ENCODE results near the gene PSMD13.

PSMD13 gene

GRCh38 chr11:210803-211180 is 26.0 kb upstream of the PSMD13 start:
- TF ChIP-seq, protein P1, sequence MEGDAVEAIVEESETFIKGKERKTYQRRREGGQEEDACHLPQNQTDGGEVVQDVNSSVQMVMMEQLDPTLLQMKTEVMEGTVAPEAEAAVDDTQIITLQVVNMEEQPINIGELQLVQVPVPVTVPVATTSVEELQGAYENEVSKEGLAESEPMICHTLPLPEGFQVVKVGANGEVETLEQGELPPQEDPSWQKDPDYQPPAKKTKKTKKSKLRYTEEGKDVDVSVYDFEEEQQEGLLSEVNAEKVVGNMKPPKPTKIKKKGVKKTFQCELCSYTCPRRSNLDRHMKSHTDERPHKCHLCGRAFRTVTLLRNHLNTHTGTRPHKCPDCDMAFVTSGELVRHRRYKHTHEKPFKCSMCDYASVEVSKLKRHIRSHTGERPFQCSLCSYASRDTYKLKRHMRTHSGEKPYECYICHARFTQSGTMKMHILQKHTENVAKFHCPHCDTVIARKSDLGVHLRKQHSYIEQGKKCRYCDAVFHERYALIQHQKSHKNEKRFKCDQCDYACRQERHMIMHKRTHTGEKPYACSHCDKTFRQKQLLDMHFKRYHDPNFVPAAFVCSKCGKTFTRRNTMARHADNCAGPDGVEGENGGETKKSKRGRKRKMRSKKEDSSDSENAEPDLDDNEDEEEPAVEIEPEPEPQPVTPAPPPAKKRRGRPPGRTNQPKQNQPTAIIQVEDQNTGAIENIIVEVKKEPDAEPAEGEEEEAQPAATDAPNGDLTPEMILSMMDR (conservative IDR thresholded peaks at IDR 0.05): no peak
- TF ChIP-seq ZFX (IDR thresholded peaks at IDR 0.05): no peak
- no peak overlapping the region for H3K27ac ChIP-seq

- H3K27ac ChIP-seq: no peak overlapping the region
- TF ChIP-seq, protein P1 (conservative IDR thresholded peaks at IDR 0.05): no peak
- no peak for TF ChIP-seq ZFX (IDR thresholded peaks at IDR 0.05)
Measured at GRCh38 chr11:211295-211694, 25.5 kb upstream of the PSMD13 start.

DNA sequence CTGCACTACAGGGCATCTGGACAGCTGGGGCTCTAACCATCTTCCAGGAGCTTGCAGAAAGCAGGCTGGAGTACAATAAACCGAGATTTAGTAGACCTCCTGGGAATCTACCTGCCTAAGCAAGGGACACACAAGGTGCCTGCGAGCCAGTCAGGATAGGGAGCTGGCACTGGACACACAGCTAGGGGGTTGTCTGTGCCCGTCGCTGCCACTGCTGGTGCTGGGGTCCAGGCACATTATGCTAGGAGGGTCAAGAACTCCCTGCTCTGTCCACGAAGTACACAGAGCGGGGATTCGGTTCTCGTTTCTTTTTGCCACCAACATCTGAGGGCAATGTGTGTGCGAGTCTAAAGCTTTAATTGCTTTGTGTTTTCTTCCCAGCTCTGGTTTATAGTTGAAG is 25.0 kb upstream of the PSMD13 start:
- H3K27ac ChIP-seq: no peak overlapping the region
- TF ChIP-seq, protein P1 (conservative IDR thresholded peaks at IDR 0.05): no peak
- no peak for TF ChIP-seq ZFX (IDR thresholded peaks at IDR 0.05)

- no peak for TF ChIP-seq ZFX (IDR thresholded peaks at IDR 0.05)
- TF ChIP-seq, protein P1 (conservative IDR thresholded peaks at IDR 0.05): no peak
- H3K27ac ChIP-seq: no peak overlapping the region
Measured at GRCh38 chr11:212150-213100, 24.4 kb upstream of the PSMD13 start.

DNA sequence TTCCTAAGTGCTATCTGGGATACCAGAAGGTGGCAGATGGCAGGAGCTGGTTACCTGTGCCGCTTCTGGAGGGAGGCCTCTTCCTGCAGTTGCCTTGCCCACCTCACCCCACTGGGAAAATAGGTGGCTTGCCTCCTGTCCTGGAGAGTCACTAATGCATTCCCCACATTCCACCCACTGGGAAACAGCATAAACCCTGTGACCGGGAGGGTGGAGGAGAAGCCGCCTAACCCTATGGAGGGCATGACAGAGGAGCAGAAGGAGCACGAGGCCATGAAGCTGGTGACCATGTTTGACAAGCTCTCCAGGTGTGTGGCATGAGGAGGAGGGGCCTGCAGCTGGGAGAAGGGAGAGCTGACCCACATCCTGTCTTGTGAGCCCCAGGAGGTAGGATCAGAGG is 23.7 kb upstream of the PSMD13 start:
- TF ChIP-seq, protein P1 (conservative IDR thresholded peaks at IDR 0.05): no peak
- TF ChIP-seq ZFX (IDR thresholded peaks at IDR 0.05): no peak
- H3K27ac ChIP-seq: no peak overlapping the region

GRCh38 chr11:214083-214482 is 22.7 kb upstream of the PSMD13 start:
- TF ChIP-seq, protein P1 (conservative IDR thresholded peaks at IDR 0.05): no peak
- TF ChIP-seq ZFX (IDR thresholded peaks at IDR 0.05): no peak
- H3K27ac ChIP-seq: no peak overlapping the region

DNA sequence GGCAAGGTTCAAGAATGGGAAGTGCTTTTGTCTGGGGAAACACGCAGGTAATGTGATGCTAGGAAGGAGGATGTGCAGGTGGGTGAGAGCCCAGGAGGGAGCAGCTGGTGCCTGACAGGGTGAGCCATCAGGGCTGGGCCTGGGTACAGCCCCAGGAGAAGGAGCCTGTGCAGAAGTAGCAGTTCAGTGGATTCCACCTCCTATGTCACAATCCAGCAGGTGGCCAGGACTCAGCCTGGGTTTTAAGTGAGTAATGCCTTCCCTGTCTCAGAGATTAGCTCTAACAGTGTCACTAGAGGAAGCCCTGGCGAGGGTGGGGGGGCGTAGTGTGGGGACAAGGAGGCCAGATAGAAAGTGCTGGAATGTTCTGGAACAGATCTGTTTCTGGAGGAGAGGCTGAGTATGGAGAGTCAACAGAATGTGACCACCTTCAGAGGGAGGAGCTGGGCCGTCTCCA is 21.2 kb upstream of the PSMD13 start:
- TF ChIP-seq, protein P1 (conservative IDR thresholded peaks at IDR 0.05): no peak
- no peak for TF ChIP-seq ZFX (IDR thresholded peaks at IDR 0.05)
- no peak overlapping the region for H3K27ac ChIP-seq

All from C4-2B (cell line).